Spleen (tissue), 11 donors: ENCODE measurements around the gene APBA3. TPM values are rescaled to one million over a fixed set of nuclear protein-coding genes. Genes with fewer than 3 reads are reported as not detected.
A peak's percentile ranks its signal among the peaks of the same experiment; 100 is the strongest.
"Not testable (repeated sequence)": the region's sequence is repeated elsewhere in the genome, so short reads cannot be mapped to it uniquely, and the experiment has no call there.

Experiments
- DNase-seq: peaks from one replicate; pipeline ENCODE4 v3.0.0-alpha.2; 2020
- H3K27ac ChIP-seq, 8 donors: fragments of 200-600 bp; sonication (generic) in 7 of 8; 1 replicate in 4 of 8; 2 replicates in 4 of 8; pipeline versions ENCODE4 v1.5.0 to v1.8.0; 2016 to 2021; ENCODE audit warnings: inconsistent platforms in 4 of 8, mild to moderate bottlenecking in 4 of 8, moderate library complexity in 1 of 8
- H3K27me3 ChIP-seq, 7 donors: fragments of 200-600 bp; sonication (generic) in 6 of 7; replicated peaks in 1 of 7; 1 replicate in 4 of 7; 2 replicates in 3 of 7; pipeline versions ENCODE4 v1.5.0 to v1.8.0; 2016 to 2021; ENCODE audit warnings: inconsistent platforms in 3 of 7, mild to moderate bottlenecking in 1 of 7
- H3K36me3 ChIP-seq, 6 donors: fragments of 200-600 bp; sonication (generic) in 5 of 6; 1 replicate in 4 of 6; 2 replicates in 2 of 6; pipeline versions ENCODE4 v1.5.0 to v1.8.0; 2016 to 2021; ENCODE audit warnings: inconsistent platforms in 2 of 6
- H3K4me1 ChIP-seq, 6 donors: fragments of 200-600 bp; sonication (generic) in 5 of 6; 1 replicate in 3 of 6; 2 replicates in 3 of 6; pipeline versions ENCODE4 v1.5.0 to v1.8.0; 2016 to 2021; ENCODE audit warnings: inconsistent platforms in 3 of 6
- H3K4me3 ChIP-seq, 8 donors: fragments of 200-600 bp; sonication (generic) in 7 of 8; 1 replicate in 4 of 8; 2 replicates in 4 of 8; pipeline versions ENCODE4 v1.5.0 to v1.8.0; 2016 to 2021; ENCODE audit warnings: inconsistent platforms in 4 of 8, mild to moderate bottlenecking in 4 of 8, moderate library complexity in 2 of 8
- H3K9me3 ChIP-seq, 8 donors: fragments of 200-600 bp; sonication (generic) in 7 of 8; 1 replicate in 4 of 8; 2 replicates in 4 of 8; pipeline versions ENCODE4 v1.5.0 to v1.8.0; 2016 to 2021; ENCODE audit warnings: inconsistent platforms in 4 of 8
- CTCF ChIP-seq, 11 experiments: fragments of 200-600 bp in 7 of 11; fragments of 450-650 bp in 4 of 11; sonication (generic) in 4 of 11; IDR thresholded peaks in 8 of 11; conservative IDR thresholded peaks in 3 of 11; 1 replicate in 7 of 11; 2 replicates in 4 of 11; pipeline versions ENCODE4 v1.4.0 to v1.8.0; 2016 to 2021; ENCODE audit warnings: antibody characterized with exemption in 11 of 11, inconsistent platforms in 4 of 11, mild to moderate bottlenecking in 1 of 11
- POLR2A ChIP-seq, 3 donors: fragments of 450-650 bp; IDR thresholded peaks; one replicate each; pipeline ENCODE4 v1.5.1; 2017; ENCODE audit warnings: antibody characterized with exemption in 3 of 3, mild to moderate bottlenecking in 1 of 3
- POLR2AphosphoS5 ChIP-seq, 3 donors: sonication (generic); formaldehyde crosslinking; IDR thresholded peaks; one replicate each; pipeline ENCODE4 v1.5.1; 2017; ENCODE audit warnings: antibody characterized with exemption in 3 of 3
- WGBS, 5 donors: extraction: QIAGEN DNeasy Blood & Tissue Kit in 3 of 5; methylation state at CpG; one replicate each; pipeline versions ENCODE4 v1.1.5 to v1.1.7; 2013 to 2018; 5-methylcytosine and 5-hydroxymethylcytosine counted together
- intact Hi-C: fragments of 100-400 bp; cut with DNase I; formaldehyde crosslinking; loops from one replicate; pipeline ENCODE4 v1.15.0; 2023; ENCODE audit warnings: low total_unique reads
- polyA plus RNA-seq, 3 donors: library from polyadenylated mRNA; stranded (reverse); fragments of 200-250 nt; gene quantifications; one replicate each; pipeline ENCODE4 v1.2.1, GENCODE V29; 2013
- total RNA-seq, 7 donors: library from RNA; depleted of rRNA in 3 of 7; stranded (reverse); fragments of >200 nt in 3 of 7; fragmentation: NEBNext Ultra II Directional in 4 of 7; extraction: Animal tissue kit (Norgen Biotek cat#: 25700) in 4 of 7; gene quantifications; one replicate each; pipeline versions ENCODE4 v1.1.0 to v1.2.1, GENCODE V29; 2016 to 2021
- donor health status: healthy with polysubstance abuse.
- donor health status: DM: no; HTN: no; CAD: no; lungs with moderate emphysema.
- donor health status: DM: no; HTN: no; CAD: no.
- donor health status: Bipolar disorder and iron deficiency.
- donor health status: healthy.
- donor health status: DM: no; HTN: no; CAD: no.
- donor health status: DM: yes; HTN: yes; CAD: no.

APBA3 gene
- total and polyA plus RNA-seq, 10 donors = 17.1 to 37.1 (median 31.9) TPM

GRCh38 chr19:3767050-3767449 lies 5.6 kb upstream of the APBA3 start:
- peaks cover 0 to 56% (median 44%) of the 10 kb centered on the region in 6 donors for H3K36me3 ChIP-seq
- no peak for DNase-seq
- no peak overlapping the region for H3K4me3 ChIP-seq
- no peaks in the 10 kb centered on the region for H3K9me3 ChIP-seq
- no peaks in the 10 kb centered on the region for H3K27me3 ChIP-seq
- WGBS, 5 donors = 91 to 97% (median 95%) methylated on average over 7 to 23 of the region's 23 CpGs
- H3K4me1 ChIP-seq = peaks cover 9 to 35% (median 19%) of the 10 kb centered on the region in 6 donors
- no peak for TF ChIP-seq CTCF (IDR thresholded peaks at IDR 0.05 in 8 of 11, conservative IDR thresholded peaks at IDR 0.05 in 3 of 11)
- TF ChIP-seq POLR2A (IDR thresholded peaks at IDR 0.05) = no peak
- TF ChIP-seq POLR2AphosphoS5 (IDR thresholded peaks at IDR 0.05) = no peak
- intact Hi-C loops = no loop called here
- peak overlapping the region in 1 of 8 donors; percentile 58 for H3K27ac ChIP-seq

- Histone ChIP-seq H3K27me3 (no peaks in the 10 kb centered on the region), H3K4me1 (peaks cover 9 to 40% (median 24%) of the 10 kb centered on the region in 6 donors), H3K9me3 (no peaks in the 10 kb centered on the region), H3K4me3 (no peak overlapping the region), H3K27ac (peak overlapping the region in 3 of 8 donors; percentile 21 to 58 (median 23)), H3K36me3 (peaks cover 0 to 56% (median 44%) of the 10 kb centered on the region in 6 donors)
- TF ChIP-seq POLR2A (IDR thresholded peaks at IDR 0.05) (no peak), POLR2AphosphoS5 (IDR thresholded peaks at IDR 0.05) (peak in 1 of 3 donors; percentile 12)
- intact Hi-C loops = no loop called here
- WGBS, 5 donors = 60 to 74% (median 64%) methylated on average over 7 of the region's 7 CpGs
- no peak for DNase-seq
These were observed 5.0 kb upstream of the APBA3 start for GRCh38 chr19:3766520-3766919.

GRCh38 chr19:3765757-3766156 lies 4.3 kb upstream of the APBA3 start:
- intact Hi-C loops, H3K27ac ChIP-seq, H3K27me3 ChIP-seq, DNase-seq, H3K9me3 ChIP-seq, H3K4me3 ChIP-seq: not testable (repeated sequence)
- H3K4me1 ChIP-seq = peaks cover 12 to 47% (median 29%) of the 10 kb centered on the region in 6 donors
- 91 to 99% (median 97%) methylated on average over 5 of the region's 5 CpGs for WGBS, 5 donors
- H3K36me3 ChIP-seq = peaks cover 0 to 56% (median 44%) of the 10 kb centered on the region in 6 donors

GRCh38 chr19:3765121-3765520 lies 3.6 kb upstream of the APBA3 start:
- peaks cover 18 to 53% (median 35%) of the 10 kb centered on the region in 6 donors for H3K4me1 ChIP-seq
- no peak for DNase-seq
- TF ChIP-seq CTCF (IDR thresholded peaks at IDR 0.05 in 8 of 11, conservative IDR thresholded peaks at IDR 0.05 in 3 of 11) (no peak), POLR2A (IDR thresholded peaks at IDR 0.05) (no peak), POLR2AphosphoS5 (IDR thresholded peaks at IDR 0.05) (no peak)
- H3K36me3 ChIP-seq = peaks cover 0 to 54% (median 43%) of the 10 kb centered on the region in 6 donors
- 88 to 95% (median 90%) methylated on average over 10 to 12 of the region's 12 CpGs for WGBS, 5 donors
- no peak overlapping the region for H3K4me3 ChIP-seq
- intact Hi-C loops = no loop called here
- no peaks in the 10 kb centered on the region for H3K27me3 ChIP-seq
- no peaks in the 10 kb centered on the region for H3K9me3 ChIP-seq
- no peak overlapping the region for H3K27ac ChIP-seq

- Histone ChIP-seq H3K4me1 (peaks cover 32 to 73% (median 55%) of the 10 kb centered on the region in 6 donors), H3K4me3 (peak within 1 kb of the TSS; percentile 51 to 87 (median 74)), H3K27me3 (no peaks in the 10 kb centered on the region), H3K9me3 (no peaks in the 10 kb centered on the region), H3K36me3 (peaks cover 0 to 54% (median 46%) of the 10 kb centered on the region in 6 donors), H3K27ac (peak within 1 kb of the TSS; percentile 93 to 100 (median 99))
- WGBS, 5 donors = 3% methylated on average over 37 to 47 of the region's 47 CpGs
- TF ChIP-seq POLR2A (IDR thresholded peaks at IDR 0.05) (peak in 1 of 3 donors; percentile 73), CTCF (IDR thresholded peaks at IDR 0.05 in 8 of 11, conservative IDR thresholded peaks at IDR 0.05 in 3 of 11) (peak in 3 of 11 experiments; percentile 7 to 27 (median 14)), POLR2AphosphoS5 (IDR thresholded peaks at IDR 0.05) (peak; percentile 96 to 98 (median 97))
- intact Hi-C loops = no loop called here
- DNase-seq = peak; percentile 100
These were observed 1.3 kb upstream of the APBA3 start, which contains the start of gene MRPL54 for GRCh38 chr19:3762501-3763459. TSS of gene MRPL54 (plus strand) at chr19:3762682. CDS start at chr19:3762701, 19 bp downstream.
